AG10803 (cell line): ENCODE results near the gene C17orf58.
"Not testable (repeated sequence)": the region's sequence is repeated elsewhere in the genome, so short reads cannot be mapped to it uniquely, and the experiment has no call there.

Experiments used
- DNase-seq: peaks from one replicate; pipeline ENCODE4 v3.0.0; 2010; ENCODE audit warnings: low read depth
- H3K4me3 ChIP-seq: 2 replicates; pipeline ENCODE4 v1.5.1; 2011; ENCODE audit warnings: mild to moderate bottlenecking, low read length, control low read depth
- CTCF ChIP-seq: conservative IDR thresholded peaks from 2 replicates; pipeline ENCODE4 v1.5.1; 2011; ENCODE audit warnings: mild to moderate bottlenecking, low read length, control low read depth, inconsistent platforms

Gene C17orf58

GRCh38 chr17:67974185-67974584, 22.1 kb downstream of the C17orf58 start:
- TF ChIP-seq CTCF: no peak
- H3K4me3 ChIP-seq: no peak overlapping the region
- DNase-seq: no peak

GRCh38 chr17:67970783-67971182, 25.5 kb downstream of the C17orf58 start:
- no peak overlapping the region for H3K4me3 ChIP-seq
- no peak for TF ChIP-seq CTCF
- DNase-seq: no peak

- TF ChIP-seq CTCF: peak; percentile 64
- peak; percentile 59 for DNase-seq
Observed at GRCh38 chr17:67963145-67963572, 33.1 kb downstream of the C17orf58 start.

GRCh38 chr17:67962156-67962555, 34.1 kb downstream of the C17orf58 start:
- not testable (repeated sequence) for H3K4me3 ChIP-seq, DNase-seq

More at GRCh38 chr17:67963145-67963572, 33.1 kb downstream of the C17orf58 start:
- not testable (repeated sequence) for H3K4me3 ChIP-seq

- H3K4me3 ChIP-seq, DNase-seq: not testable (repeated sequence)
Observed at GRCh38 chr17:67960276-67960675, 36.0 kb downstream of the C17orf58 start.

GRCh38 chr17:67959510-67959909, 36.8 kb downstream of the C17orf58 start:
- no peak for DNase-seq
- no peak for TF ChIP-seq CTCF

GRCh38 chr17:67950945-67951344, 45.3 kb downstream of the C17orf58 start:
- H3K4me3 ChIP-seq: no peak overlapping the region
- no peak for TF ChIP-seq CTCF
- DNase-seq: no peak

More at GRCh38 chr17:67959510-67959909, 36.8 kb downstream of the C17orf58 start:
- H3K4me3 ChIP-seq: no peak overlapping the region

GRCh38 chr17:67947325-67947813, 48.9 kb downstream of the C17orf58 start:
- no peak overlapping the region for H3K4me3 ChIP-seq
- DNase-seq: no peak
- TF ChIP-seq CTCF: no peak
